Smooth muscle cell (in vitro differentiated cells): ENCODE results near the gene LIMK2. TPM values are rescaled to one million over a fixed set of nuclear protein-coding genes. Genes with fewer than 3 reads are reported as not detected.

Experiments
- DNase-seq: peaks from one replicate; lab custom pipeline; 2025; ENCODE audit not compliant: unreplicated experiment; lab: John Stamatoyannopoulos, UW
- H2AFZ ChIP-seq: fragments of 200-600 bp; sonication (generic); 2 replicates; pipeline ENCODE4 v1.6.0; 2016; ENCODE audit warnings: antibody characterized with exemption, low read depth, mild to moderate bottlenecking
- H3F3A ChIP-seq: fragments of 200-600 bp; sonication (generic); 2 replicates; pipeline ENCODE4 v1.6.0; 2017; ENCODE audit warnings: antibody characterized with exemption, low read depth
- H3K27ac ChIP-seq: fragments of 200-600 bp; sonication (generic); 2 replicates; pipeline ENCODE4 v1.5.1; 2016; ENCODE audit warnings: low read depth, mild to moderate bottlenecking
- H3K27me3 ChIP-seq: fragments of 200-600 bp; sonication (generic); 2 replicates; pipeline ENCODE4 v1.6.1; 2016; ENCODE audit warnings: low read depth, mild to moderate bottlenecking
- H3K36me3 ChIP-seq: fragments of 200-600 bp; sonication (generic); 2 replicates; pipeline ENCODE4 v1.5.1; 2016; ENCODE audit warnings: low read depth
- H3K4me1 ChIP-seq: fragments of 200-600 bp; sonication (generic); 2 replicates; pipeline ENCODE4 v1.5.1; 2016; ENCODE audit warnings: low read depth
- H3K4me2 ChIP-seq: fragments of 200-600 bp; sonication (generic); 2 replicates; pipeline ENCODE4 v1.6.0; 2016; ENCODE audit warnings: mild to moderate bottlenecking
- H3K4me3 ChIP-seq: fragments of 200-600 bp; sonication (generic); 2 replicates; pipeline ENCODE4 v1.5.1; 2016; ENCODE audit warnings: mild to moderate bottlenecking
- H3K79me2 ChIP-seq: fragments of 200-600 bp; sonication (generic); 2 replicates; pipeline ENCODE4 v1.6.0; 2016; ENCODE audit warnings: low read depth, mild to moderate bottlenecking
- H3K9ac ChIP-seq: fragments of 200-600 bp; sonication (generic); 2 replicates; pipeline ENCODE4 v1.6.0; 2016; ENCODE audit warnings: low read depth
- H3K9me3 ChIP-seq: fragments of 200-600 bp; sonication (generic); replicated peaks from 2 replicates; pipeline ENCODE4 v1.5.1; 2016; ENCODE audit warnings: low read depth
- H4K20me1 ChIP-seq: fragments of 200-600 bp; sonication (generic); 2 replicates; pipeline ENCODE4 v1.6.0; 2016; ENCODE audit warnings: low read depth
- CTCF ChIP-seq: fragments of 200-600 bp; sonication (generic); IDR thresholded peaks from 2 replicates; pipeline ENCODE4 v1.5.1; 2017; ENCODE audit warnings: borderline replicate concordance, mild to moderate bottlenecking, antibody characterized with exemption; ENCODE audit not compliant: insufficient read depth, poor library complexity, severe bottlenecking
- WGBS: methylation state at CpG from one replicate; pipeline ENCODE4 v1.1.7; 2016; ENCODE audit warnings: low lambda C conversion rate; 5-methylcytosine and 5-hydroxymethylcytosine counted together
- polyA plus RNA-seq: library from polyadenylated mRNA; unstranded; fragments of >200 nt; fragmentation: Nextera tagmentation; extraction: Ambion mirVana; gene quantifications from 2 replicates; pipeline ENCODE4 v1.2.1, GENCODE V29; 2016
- total RNA-seq: library from RNA; depleted of rRNA; stranded (reverse); fragments of >200 nt; gene quantifications from 2 replicates; pipeline ENCODE4 v1.2.3, GENCODE V29; 2014

The LIMK2 gene
- total and polyA plus RNA-seq, 2 experiments from 2014 or later, result 85.7 to 126 TPM

- Histone ChIP-seq H4K20me1 (peaks cover 24% of the 10 kb centered on the region), H3K9me3 (no peaks in the 10 kb centered on the region), H3K27me3 (no peaks in the 10 kb centered on the region), H3K9ac (peak overlapping the region; percentile 39), H3K36me3 (no peaks in the 10 kb centered on the region), H3K27ac (peak overlapping the region; percentile 84), H3K4me2 (no peak overlapping the region), H3K4me1 (peaks cover 3% of the 10 kb centered on the region), H2AFZ (no peak overlapping the region), H3K79me2 (peaks cover 63% of the 10 kb centered on the region), H3F3A (peaks cover 13% of the 10 kb centered on the region), H3K4me3 (no peak overlapping the region)
- TF ChIP-seq CTCF, result no peak
- 89% methylated on average over 1 of the region's 1 CpG for WGBS
- DNase-seq, result no peak
These were observed 35.2 kb upstream of the LIMK2 start for GRCh38 chr22:31176923-31177322.

GRCh38 chr22:31177420-31178162 is 34.5 kb upstream of the LIMK2 start:
- Histone ChIP-seq H3K9me3 (no peaks in the 10 kb centered on the region), H3K36me3 (no peaks in the 10 kb centered on the region), H3K27ac (peak overlapping the region; percentile 84), H3K9ac (peak overlapping the region; percentile 39), H3F3A (peaks cover 13% of the 10 kb centered on the region), H2AFZ (no peak overlapping the region), H3K27me3 (no peaks in the 10 kb centered on the region), H4K20me1 (peaks cover 24% of the 10 kb centered on the region), H3K79me2 (peaks cover 58% of the 10 kb centered on the region), H3K4me1 (peaks cover 3% of the 10 kb centered on the region), H3K4me3 (no peak overlapping the region), H3K4me2 (peak overlapping the region; percentile 2)
- no peak for TF ChIP-seq CTCF
- no peak for DNase-seq
- WGBS, result 61% methylated on average over 6 of the region's 6 CpGs

DNA sequence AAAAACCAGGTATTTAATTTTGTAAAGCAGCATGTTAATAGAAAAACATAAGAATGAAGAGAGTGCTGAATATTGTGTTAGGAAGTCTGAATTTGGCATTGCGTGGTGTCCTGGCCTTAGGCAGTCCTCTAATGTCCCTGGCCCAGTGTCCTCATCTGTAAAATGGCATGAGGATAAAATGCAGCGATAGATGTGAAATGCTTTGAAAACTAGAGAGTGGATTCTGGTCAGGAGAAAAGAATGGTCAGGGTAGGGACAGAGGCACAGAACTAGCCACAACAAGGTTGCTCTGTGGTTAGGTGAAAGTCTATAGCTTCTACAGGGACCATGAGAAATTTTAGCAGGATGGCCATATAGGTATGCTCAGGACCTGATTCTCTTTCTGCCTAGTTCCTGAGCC is 33.2 kb upstream of the LIMK2 start:
- WGBS, result 98% methylated on average over 2 of the region's 2 CpGs
- no peaks in the 10 kb centered on the region for H3K9me3 ChIP-seq
- peaks cover 7% of the 10 kb centered on the region for H3F3A ChIP-seq
- H3K9ac ChIP-seq, result no peak overlapping the region
- DNase-seq, result no peak
- peak overlapping the region; percentile 84 for H3K27ac ChIP-seq
- peaks cover 17% of the 10 kb centered on the region for H4K20me1 ChIP-seq
- H2AFZ ChIP-seq, result no peak overlapping the region
- H3K27me3 ChIP-seq, result no peaks in the 10 kb centered on the region
- H3K4me2 ChIP-seq, result no peak overlapping the region
- no peaks in the 10 kb centered on the region for H3K4me1 ChIP-seq
- peaks cover 56% of the 10 kb centered on the region for H3K79me2 ChIP-seq
- H3K36me3 ChIP-seq, result no peaks in the 10 kb centered on the region
- no peak overlapping the region for H3K4me3 ChIP-seq
- no peak for TF ChIP-seq CTCF

DNA sequence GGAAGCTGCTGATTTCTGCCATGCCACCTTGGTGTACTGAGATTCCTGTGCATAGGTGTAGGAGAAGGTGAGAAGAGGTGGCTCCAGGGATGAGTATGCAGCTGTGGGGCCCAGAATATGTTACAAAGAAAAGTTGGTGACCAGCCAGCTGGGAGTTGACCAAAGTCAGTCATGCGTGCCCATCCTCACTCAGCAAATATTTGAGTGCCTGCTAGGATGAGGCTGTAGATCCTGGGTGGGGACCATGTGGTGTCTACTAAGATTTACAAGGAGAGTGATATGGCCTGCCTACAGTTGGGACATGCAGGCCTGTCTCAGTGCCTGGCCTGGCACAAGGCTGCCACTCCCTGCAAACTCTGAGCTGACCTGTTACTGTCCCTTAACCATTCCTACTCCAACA is 32.8 kb upstream of the LIMK2 start:
- H3K9ac ChIP-seq, result no peak overlapping the region
- H3K36me3 ChIP-seq, result no peaks in the 10 kb centered on the region
- H3K79me2 ChIP-seq, result peaks cover 55% of the 10 kb centered on the region
- 94% methylated on average over 1 of the region's 1 CpG for WGBS
- H3K27me3 ChIP-seq, result no peaks in the 10 kb centered on the region
- no peak overlapping the region for H2AFZ ChIP-seq
- no peak for TF ChIP-seq CTCF
- no peak overlapping the region for H3K4me2 ChIP-seq
- H3F3A ChIP-seq, result peaks cover 3% of the 10 kb centered on the region
- no peak overlapping the region for H3K27ac ChIP-seq
- H3K9me3 ChIP-seq, result no peaks in the 10 kb centered on the region
- no peaks in the 10 kb centered on the region for H3K4me1 ChIP-seq
- H4K20me1 ChIP-seq, result peaks cover 12% of the 10 kb centered on the region
- no peak for DNase-seq
- H3K4me3 ChIP-seq, result no peak overlapping the region
